ENCODE data around the gene ERI3. TPM values are rescaled to one million over a fixed set of nuclear protein-coding genes. Genes with fewer than 3 reads are reported as not detected.
A peak's percentile ranks its signal among the peaks of the same experiment; 100 is the strongest.

The ERI3 gene
- total RNA-seq, 2 experiments from 2014 or later = 42.3 to 43.3 TPM

GRCh38 chr1:44222397-44223186 lies 132.5 kb downstream of the ERI3 start:
- ATAC-seq = peak; percentile 24
- POLR2A ChIA-PET = interaction anchor here (0.6 to 1.1 kb wide), 4 partner anchors 10 to 1869 kb away, joined by 3 to 4 read pairs (median 4); no protein-coding TSS in a partner anchor
- CTCF ChIA-PET = interaction anchor here (1.4 kb wide), 1 partner anchor 131 kb away, joined by 3 read pairs; no protein-coding TSS in a partner anchor
- intact Hi-C loops (cut with micrococcal nuclease) = no loop called here
- no peak for TF ChIP-seq CTCF (IDR thresholded peaks at IDR 0.05)
- H3K27me3 Mint-ChIP-seq = no peaks in the 10 kb centered on the region
- peaks cover 9% of the 10 kb centered on the region for H3K36me3 Mint-ChIP-seq (ENCODE audit: low read depth)
- peaks cover 13% of the 10 kb centered on the region for H3K4me1 Mint-ChIP-seq (ENCODE audit: low read depth)
- no peak for DNase-seq
- no peaks in the 10 kb centered on the region for H3K9me3 Mint-ChIP-seq
- H3K4me3 Mint-ChIP-seq = no peak overlapping the region
- H3K27ac Mint-ChIP-seq = peak overlapping the region; percentile 42

DNA sequence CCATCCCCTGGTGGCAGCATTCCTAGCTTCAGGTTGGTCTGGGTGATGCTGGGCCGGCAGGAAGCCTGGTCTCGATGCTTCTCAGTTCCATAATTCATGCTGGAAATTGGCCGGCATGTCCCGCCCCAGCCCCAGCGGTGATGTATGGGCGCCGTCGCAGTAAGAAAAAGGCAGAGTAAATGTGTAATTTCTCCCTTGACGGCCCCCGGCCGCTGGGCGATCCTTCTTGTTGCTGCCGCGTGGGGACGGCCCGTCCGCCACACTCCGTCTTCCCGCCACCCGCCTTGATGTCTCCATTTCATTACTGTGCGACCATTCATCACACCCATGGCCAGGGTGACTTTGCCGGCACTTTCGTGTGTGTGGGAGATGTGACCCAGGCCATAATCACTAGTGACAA lies 133.3 kb downstream of the ERI3 start:
- Mint-ChIP-seq H3K4me3 (no peak overlapping the region), H3K27ac (no peak overlapping the region), H3K36me3 (ENCODE audit: low read depth) (peaks cover 9% of the 10 kb centered on the region), H3K27me3 (no peaks in the 10 kb centered on the region), H3K4me1 (ENCODE audit: low read depth) (peaks cover 16% of the 10 kb centered on the region), H3K9me3 (no peaks in the 10 kb centered on the region)
- TF ChIP-seq CTCF (IDR thresholded peaks at IDR 0.05) = no peak
- POLR2A ChIA-PET = interaction anchor here (0.6 kb wide), 1 partner anchor 1868 kb away, joined by 3 read pairs; no protein-coding TSS in a partner anchor
- CTCF ChIA-PET = interaction anchor here (1.4 kb wide), 1 partner anchor 132 kb away, joined by 3 read pairs; no protein-coding TSS in a partner anchor
- intact Hi-C loops (cut with micrococcal nuclease) = no loop called here
- DNase-seq = no peak
- no peak for ATAC-seq

DNA sequence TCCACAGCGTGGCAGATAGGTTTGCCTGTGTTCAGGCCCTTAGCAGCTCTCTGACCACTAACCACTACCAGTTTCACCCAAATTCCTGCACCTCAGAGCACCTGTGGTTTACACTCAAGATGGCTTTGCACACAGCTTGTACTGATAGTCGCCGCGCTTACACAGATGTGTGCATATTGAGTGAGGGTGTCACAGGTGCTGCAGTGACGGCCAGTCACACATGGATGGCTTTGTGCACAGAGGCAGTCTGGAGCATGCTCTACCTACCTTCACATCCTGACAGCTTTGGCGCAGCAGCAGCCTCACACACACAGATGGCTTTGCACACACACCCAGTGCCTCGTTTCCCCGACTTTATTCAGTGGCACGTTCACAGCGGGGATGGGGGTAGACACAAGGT lies 134.3 kb downstream of the ERI3 start:
- POLR2A ChIA-PET = no interaction called here
- CTCF ChIA-PET = interaction anchor here (4.2 kb wide), 1 partner anchor 18 kb away, joined by 25 read pairs; no protein-coding TSS in a partner anchor
- H3K36me3 Mint-ChIP-seq (ENCODE audit: low read depth) = peaks cover 9% of the 10 kb centered on the region

DNA sequence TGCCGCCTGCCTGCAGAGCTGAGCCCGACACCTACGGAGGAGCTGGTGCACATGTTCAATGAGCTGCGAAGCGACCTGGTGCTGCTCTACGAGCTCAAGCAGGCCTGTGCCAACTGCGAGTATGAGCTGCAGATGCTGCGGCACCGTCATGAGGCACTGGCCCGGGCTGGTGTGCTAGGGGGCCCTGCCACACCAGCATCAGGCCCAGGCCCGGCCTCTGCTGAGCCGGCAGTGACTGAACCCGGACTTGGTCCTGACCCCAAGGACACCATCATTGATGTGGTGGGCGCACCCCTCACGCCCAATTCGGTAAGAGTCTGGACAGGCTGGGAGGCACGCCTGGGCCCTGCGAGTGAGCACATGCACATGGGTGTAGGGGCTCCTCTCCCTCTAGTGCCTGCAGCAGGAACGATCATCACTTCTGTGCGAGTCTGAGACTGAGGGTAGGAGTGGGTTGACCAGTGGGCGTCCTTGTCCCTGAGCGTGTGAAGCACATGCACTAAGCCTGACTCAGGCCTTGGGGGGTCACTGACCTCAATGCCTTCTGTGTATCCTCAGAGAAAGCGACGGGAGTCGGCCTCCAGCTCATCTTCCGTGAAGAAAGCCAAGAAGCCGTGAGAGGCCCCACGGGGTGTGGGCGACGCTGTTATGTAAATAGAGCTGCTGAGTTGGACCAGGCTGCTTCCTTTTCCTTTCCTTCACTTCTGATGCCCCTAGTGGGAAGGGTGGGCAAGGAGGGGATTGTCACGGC lies 134.9 kb downstream of the ERI3 start:
- no peak overlapping the region for H3K27ac Mint-ChIP-seq
- no peaks in the 10 kb centered on the region for H3K27me3 Mint-ChIP-seq
- intact Hi-C loops (cut with micrococcal nuclease) = no loop called here
- ChIA-PET CTCF (interaction anchor here (2.1 to 5.4 kb wide), 3 partner anchors 19 to 136 kb away, joined by 6 to 61 read pairs (median 25); no protein-coding TSS in a partner anchor), POLR2A (no interaction called here)
- no peak overlapping the region for H3K4me3 Mint-ChIP-seq
- H3K4me1 Mint-ChIP-seq (ENCODE audit: low read depth) = peaks cover 17% of the 10 kb centered on the region
- no peak for TF ChIP-seq CTCF (IDR thresholded peaks at IDR 0.05)
- no peaks in the 10 kb centered on the region for H3K9me3 Mint-ChIP-seq
- peaks cover 9% of the 10 kb centered on the region for H3K36me3 Mint-ChIP-seq (ENCODE audit: low read depth)
- DNase-seq = no peak
- ATAC-seq = no peak

More for the DNA sequence above, 134.3 kb downstream of the ERI3 start:
- intact Hi-C loops (cut with micrococcal nuclease) = no loop called here
- no peak for TF ChIP-seq CTCF (IDR thresholded peaks at IDR 0.05)
- peaks cover 16% of the 10 kb centered on the region for H3K4me1 Mint-ChIP-seq (ENCODE audit: low read depth)
- no peaks in the 10 kb centered on the region for H3K27me3 Mint-ChIP-seq
- H3K9me3 Mint-ChIP-seq = no peaks in the 10 kb centered on the region
- H3K4me3 Mint-ChIP-seq = no peak overlapping the region
- ATAC-seq (no peak), DNase-seq (no peak)
- H3K27ac Mint-ChIP-seq = no peak overlapping the region
